ENCODE results near the gene PDE2A.

DNA sequence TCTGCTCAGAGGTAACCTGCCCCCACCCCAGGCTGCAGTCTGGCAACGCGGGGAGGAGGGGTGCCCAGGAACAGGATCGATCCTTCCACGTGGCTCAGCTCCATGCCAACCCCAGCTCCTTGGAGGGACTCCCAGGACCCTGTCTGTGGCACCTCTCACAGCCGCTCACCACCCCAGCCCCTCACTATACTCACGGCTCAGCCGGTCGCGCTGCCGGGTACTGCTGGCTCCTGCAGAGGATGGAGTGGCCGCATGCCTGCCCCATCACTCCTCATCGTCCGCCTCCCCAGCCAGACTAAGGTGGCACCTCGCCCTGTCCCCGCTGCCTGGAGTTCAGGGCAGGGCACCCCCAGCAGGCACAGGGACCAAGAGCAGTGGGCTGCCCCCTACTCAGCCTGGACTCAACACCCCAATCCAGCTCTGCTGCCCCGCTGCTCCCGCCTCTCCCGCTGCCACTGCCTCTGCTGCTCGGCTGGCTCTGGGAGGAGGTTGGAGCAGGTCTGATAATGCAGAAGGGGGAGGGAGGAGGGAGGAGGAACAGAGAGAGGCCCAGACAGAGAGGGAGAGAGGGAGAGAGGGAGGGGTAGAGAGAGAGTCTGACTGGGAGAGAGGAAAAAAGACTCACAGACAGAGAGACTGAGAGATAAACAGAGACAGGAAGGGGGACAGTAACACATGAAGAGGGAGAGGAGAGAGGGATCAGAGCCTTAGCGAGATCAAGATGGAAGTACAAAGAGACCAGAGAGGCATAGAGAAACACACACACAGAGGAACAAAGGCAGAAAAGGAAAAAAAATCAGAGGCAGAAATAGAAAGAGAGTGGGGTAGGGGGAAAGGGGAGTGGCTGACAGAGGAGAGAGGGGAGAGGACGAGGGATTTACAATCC lies at the start of gene PDE2A:
- TF ChIP-seq GATA2 (IDR thresholded peaks at IDR 0.05; ENCODE audit: low read depth, low read length): no peak
- TF ChIP-seq GATA3 (IDR thresholded peaks at IDR 0.05; ENCODE audit: low read depth, low read length): no peak
